Heart right ventricle (tissue), 16 donors: Measurements from ENCODE around the gene ZCCHC24. TPM values are rescaled to one million over a fixed set of nuclear protein-coding genes. Genes with fewer than 3 reads are reported as not detected.

Source experiments
- ATAC-seq, 8 donors: fragments of 200-7000 bp; cut with Tn5 transposase; one replicate each; pipeline ENCODE4 v1.9.1; 2020; ENCODE audit warnings: mild to moderate bottlenecking in 8 of 8, moderate library complexity in 8 of 8, moderate number of reproducible peaks in 1 of 8
- DNase-seq, 2 donors: peaks; one replicate each; pipeline ENCODE4 v3.0.0-alpha.2; 2020
- H3K27ac ChIP-seq, 10 donors: fragments of 200-600 bp; sonication (generic) in 2 of 10; one replicate each; pipeline versions ENCODE4 v1.5.0 to v1.8.0; 2020 to 2022; ENCODE audit warnings: mild to moderate bottlenecking in 3 of 10
- H3K27me3 ChIP-seq, 7 donors: fragments of 200-600 bp; one replicate each; pipeline ENCODE4 v1.8.0; 2021 to 2022; ENCODE audit warnings: mild to moderate bottlenecking in 2 of 7
- H3K36me3 ChIP-seq, 9 donors: fragments of 200-600 bp; sonication (generic) in 1 of 9; one replicate each; pipeline versions ENCODE4 v1.5.0 to v1.8.0; 2020 to 2022; ENCODE audit warnings: mild to moderate bottlenecking in 2 of 9
- H3K4me1 ChIP-seq, 9 donors: fragments of 200-600 bp; sonication (generic) in 1 of 9; one replicate each; pipeline versions ENCODE4 v1.5.0 to v1.8.0; 2020 to 2022; ENCODE audit warnings: mild to moderate bottlenecking in 4 of 9
- H3K4me3 ChIP-seq, 10 donors: fragments of 200-600 bp; sonication (generic) in 2 of 10; one replicate each; pipeline versions ENCODE4 v1.5.0 to v1.8.0; 2020 to 2022; ENCODE audit warnings: mild to moderate bottlenecking in 7 of 10, moderate library complexity in 2 of 10
- H3K9me3 ChIP-seq, 11 donors: fragments of 200-600 bp in 10 of 11; sonication (generic) in 2 of 11; one replicate each; pipeline versions ENCODE4 v1.5.0 to v1.8.0; 2013 to 2022; ENCODE audit warnings: mild to moderate bottlenecking in 2 of 11, control low read depth in 1 of 11, moderate library complexity in 1 of 11
- WGBS, 2 donors: extraction: QIAGEN DNeasy Blood & Tissue Kit; methylation state at CpG; one replicate each; pipeline ENCODE4 v1.1.7; 2013; ENCODE audit warnings: inconsistent platforms in 1 of 2; 5-methylcytosine and 5-hydroxymethylcytosine counted together
- intact Hi-C, 10 donors: fragments of 100-400 bp; cut with DNase I; formaldehyde crosslinking; loops; one replicate each; pipeline versions ENCODE4 v1.11.1 to v1.14.2; 2022
- polyA plus RNA-seq, 2 donors: library from polyadenylated mRNA; stranded (reverse); fragments of 200-250 nt; gene quantifications; one replicate each; pipeline ENCODE4 v1.2.3, GENCODE V29; 2013
- total RNA-seq, 10 donors: library from RNA; stranded (reverse); fragmentation: NEBNext Ultra II Directional in 3 of 10; extraction: Animal tissue kit (Norgen Biotek cat#: 25700) in 3 of 10; gene quantifications; one replicate each; pipeline versions ENCODE4 v1.2.1 to v1.2.4, GENCODE V29; 2021 to 2023
- TF ChIP-seq, protein P1 (sequence below), 9 donors: fragments of 200-600 bp; sonication (generic) in 2 of 9; IDR thresholded peaks; one replicate each; pipeline versions ENCODE4 v1.5.0 to v1.8.0; 2021 to 2022; ENCODE audit warnings: antibody characterized with exemption in 9 of 9, mild to moderate bottlenecking in 5 of 9, moderate library complexity in 1 of 9
- donor health status: Arrhythmogenic right ventricular cardiomyopathy.
- donor health status: ischemic (EF 13 %, LVEDD 7.1; RV severe dilation, severe dysfunction).
- donor health status: healthy with polysubstance abuse.
- donor health status: DM: no; HTN: yes; CAD: no.
- donor health status: DM: no; HTN: no; CAD: no.
- donor health status: ischemic (EF 25% LVEDD 6.9; RV normal size, moderate dysfunction).
- donor health status: ischemic (EF 25% LVEDD 5.7; RV mildly dilated, moderate dysfunction).
- donor health status: healthy.
- donor health status: DM: yes; HTN: yes; CAD: no.
- donor health status: Ischemic cardiomyopathy.
- donor health status: ischemic (EF 35%, LVEDD 5.7; RV mildly dilated, moderate dysfunction).
- donor health status: nonischemic (EF 11% LVEDD 7.7; RV severe dilation, severe dysfunction).
- donor health status: DM: yes; HTN: yes; CAD: no.
- donor health status: PGD.
- donor health status: ischemic (EF 29% LVEDD 5.4; RV normal size, mild dysfunction).
- donor health status: nonischemic (EF 23%, LVEDD 6.1; RV moderate dilation, normal function).

The ZCCHC24 gene
- total and polyA plus RNA-seq, 12 donors: 19.3 to 59.0 (median 45.9) TPM

DNA sequence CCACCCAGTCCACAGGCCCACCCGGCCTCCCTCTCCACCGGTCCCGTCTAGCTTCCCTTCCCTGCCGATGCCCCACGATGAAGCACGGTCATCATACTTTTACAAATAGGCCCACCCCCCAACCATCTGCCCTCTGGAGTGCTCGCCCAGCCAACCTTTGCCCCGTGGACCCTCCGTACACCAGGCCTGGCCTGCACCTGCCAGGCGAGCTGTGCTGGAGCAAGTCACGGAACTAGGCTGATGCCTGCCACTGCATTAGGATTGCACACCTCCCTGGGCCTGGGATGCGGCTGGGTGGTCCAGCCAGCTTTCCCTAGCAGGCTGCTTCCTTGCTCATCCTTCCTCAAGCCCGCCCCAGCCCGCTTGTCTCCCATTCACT is 53.4 kb downstream of the ZCCHC24 start:
- no peaks in the 10 kb centered on the region for H3K9me3 ChIP-seq
- no peak overlapping the region for H3K4me3 ChIP-seq
- TF ChIP-seq, protein P1, sequence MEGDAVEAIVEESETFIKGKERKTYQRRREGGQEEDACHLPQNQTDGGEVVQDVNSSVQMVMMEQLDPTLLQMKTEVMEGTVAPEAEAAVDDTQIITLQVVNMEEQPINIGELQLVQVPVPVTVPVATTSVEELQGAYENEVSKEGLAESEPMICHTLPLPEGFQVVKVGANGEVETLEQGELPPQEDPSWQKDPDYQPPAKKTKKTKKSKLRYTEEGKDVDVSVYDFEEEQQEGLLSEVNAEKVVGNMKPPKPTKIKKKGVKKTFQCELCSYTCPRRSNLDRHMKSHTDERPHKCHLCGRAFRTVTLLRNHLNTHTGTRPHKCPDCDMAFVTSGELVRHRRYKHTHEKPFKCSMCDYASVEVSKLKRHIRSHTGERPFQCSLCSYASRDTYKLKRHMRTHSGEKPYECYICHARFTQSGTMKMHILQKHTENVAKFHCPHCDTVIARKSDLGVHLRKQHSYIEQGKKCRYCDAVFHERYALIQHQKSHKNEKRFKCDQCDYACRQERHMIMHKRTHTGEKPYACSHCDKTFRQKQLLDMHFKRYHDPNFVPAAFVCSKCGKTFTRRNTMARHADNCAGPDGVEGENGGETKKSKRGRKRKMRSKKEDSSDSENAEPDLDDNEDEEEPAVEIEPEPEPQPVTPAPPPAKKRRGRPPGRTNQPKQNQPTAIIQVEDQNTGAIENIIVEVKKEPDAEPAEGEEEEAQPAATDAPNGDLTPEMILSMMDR (IDR thresholded peaks at IDR 0.05): no peak
- ATAC-seq (peak in 2 of 8 donors; percentile 1), DNase-seq (peak; percentile 3 to 11)
- WGBS, 2 donors: 85% methylated on average over 14 of the region's 14 CpGs
- peak overlapping the region in 1 of 10 donors; percentile 41 for H3K27ac ChIP-seq
- peaks cover 0 to 63% (median 12%) of the 10 kb centered on the region in 9 donors for H3K36me3 ChIP-seq
- intact Hi-C loops: loop anchor here in 1 of 10 donors (10.0 kb wide), 1 partner anchor 53 kb away; the partner anchor contains the start of gene ZCCHC24
- H3K4me1 ChIP-seq: peaks cover 8 to 63% (median 46%) of the 10 kb centered on the region in 9 donors
- H3K27me3 ChIP-seq: no peaks in the 10 kb centered on the region

DNA sequence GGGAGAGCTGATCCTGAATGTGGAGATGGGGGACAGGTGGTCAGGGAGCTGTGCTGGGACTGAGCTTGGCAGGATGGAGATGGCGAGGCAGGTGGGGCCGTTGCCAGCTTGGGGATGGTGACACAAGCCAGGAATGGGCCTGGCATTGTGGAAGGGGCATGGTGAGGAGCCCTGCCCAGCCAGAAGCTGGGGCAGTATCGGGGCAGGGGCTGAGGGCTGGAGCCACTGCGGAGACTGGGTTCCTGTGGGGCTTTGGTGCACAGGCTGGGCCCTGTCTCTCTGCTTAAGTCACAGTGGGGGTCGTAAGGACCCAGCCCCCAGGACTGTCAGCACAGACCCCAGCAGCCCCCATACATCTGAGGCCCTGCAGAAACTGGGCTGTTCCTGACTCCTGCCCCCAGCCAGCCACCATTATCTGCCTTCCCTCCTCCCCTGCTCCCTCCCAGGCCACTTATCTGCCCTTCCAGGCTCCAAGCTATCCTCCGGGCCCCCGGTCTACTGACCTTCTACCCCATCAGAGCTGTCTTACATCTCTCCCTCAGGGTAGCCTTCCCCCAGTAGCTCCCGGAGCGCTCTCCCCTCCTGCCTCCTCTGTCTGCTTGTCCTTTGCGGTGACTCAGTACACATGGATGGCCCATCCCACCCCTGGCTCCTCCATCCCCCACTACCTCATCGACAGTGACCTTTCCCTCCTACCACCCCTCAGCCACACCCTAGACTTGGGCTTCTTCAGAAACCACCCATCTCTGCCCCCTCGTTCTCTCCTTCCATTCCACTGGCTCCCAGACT is 54.0 kb downstream of the ZCCHC24 start:
- peaks cover 7 to 63% (median 40%) of the 10 kb centered on the region in 9 donors for H3K4me1 ChIP-seq
- H3K27me3 ChIP-seq: no peaks in the 10 kb centered on the region
- H3K4me3 ChIP-seq: no peak overlapping the region
- DNase-seq (peak; percentile 9 to 33), ATAC-seq (peak in 6 of 8 donors; percentile 10 to 52 (median 34))
- no peaks in the 10 kb centered on the region for H3K9me3 ChIP-seq
- peak overlapping the region in 4 of 10 donors; percentile 4 to 44 (median 36) for H3K27ac ChIP-seq
- 62 to 71% methylated on average over 12 of the region's 12 CpGs for whole genome bisulfite sequencing, 2 donors
- intact Hi-C loops: loop anchor here in 1 of 10 donors (10.0 kb wide), 1 partner anchor 53 kb away; the partner anchor contains the start of gene ZCCHC24
- peaks cover 0 to 69% (median 17%) of the 10 kb centered on the region in 9 donors for H3K36me3 ChIP-seq
- TF ChIP-seq, protein P1 (IDR thresholded peaks at IDR 0.05): no peak

DNA sequence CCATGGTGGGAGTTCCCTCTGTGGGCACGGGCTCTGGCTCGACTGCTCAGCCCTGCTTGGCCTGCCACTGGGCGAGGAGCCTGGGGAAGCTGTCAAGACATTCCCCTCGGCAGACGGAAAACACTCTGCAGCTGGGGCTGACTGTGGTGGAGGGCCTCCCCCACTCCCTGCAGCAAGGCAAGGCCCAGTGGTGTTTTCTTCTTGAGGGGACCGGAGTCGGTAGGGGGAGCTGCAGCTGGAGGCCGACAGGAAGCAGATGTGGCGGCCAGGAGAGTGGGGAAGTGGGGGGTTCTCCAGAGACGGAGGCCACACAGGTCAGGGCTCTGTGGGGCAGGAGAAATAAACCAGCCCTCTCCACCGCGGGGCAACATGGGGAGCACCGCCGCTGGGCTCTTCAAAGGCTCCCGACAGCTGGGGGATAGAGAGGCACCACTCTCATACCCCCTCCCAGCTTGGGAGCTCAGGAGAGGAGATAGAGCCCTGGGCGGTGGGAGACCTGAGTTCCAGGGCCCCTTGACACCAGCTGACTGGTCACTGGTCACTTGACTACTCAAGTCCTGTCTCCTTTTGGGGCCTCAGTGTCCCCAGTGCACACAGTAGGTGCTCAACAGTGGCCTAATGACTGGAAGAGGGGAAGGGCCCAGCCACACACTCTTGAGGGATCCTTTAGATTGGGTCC is 54.7 kb downstream of the ZCCHC24 start:
- H3K36me3 ChIP-seq: peaks cover 0 to 76% (median 21%) of the 10 kb centered on the region in 9 donors
- intact Hi-C loops: loop anchor here in 1 of 10 donors (10.0 kb wide), 1 partner anchor 54 kb away; the partner anchor contains the start of gene ZCCHC24
- H3K4me3 ChIP-seq: no peak overlapping the region
- TF ChIP-seq, protein P1 (IDR thresholded peaks at IDR 0.05): peak in 6 of 9 donors; percentile 6 to 40 (median 22)
- peak in 4 of 8 donors; percentile 1 to 11 (median 6) for ATAC-seq
- H3K4me1 ChIP-seq: peaks cover 7 to 63% (median 35%) of the 10 kb centered on the region in 9 donors
- H3K27ac ChIP-seq: peak overlapping the region in 5 of 10 donors; percentile 4 to 41 (median 35)
- no peaks in the 10 kb centered on the region for H3K9me3 ChIP-seq
- DNase-seq: peak; percentile 19 to 22
- WGBS, 2 donors: 63 to 67% methylated on average over 16 of the region's 16 CpGs
- no peaks in the 10 kb centered on the region for H3K27me3 ChIP-seq

DNA sequence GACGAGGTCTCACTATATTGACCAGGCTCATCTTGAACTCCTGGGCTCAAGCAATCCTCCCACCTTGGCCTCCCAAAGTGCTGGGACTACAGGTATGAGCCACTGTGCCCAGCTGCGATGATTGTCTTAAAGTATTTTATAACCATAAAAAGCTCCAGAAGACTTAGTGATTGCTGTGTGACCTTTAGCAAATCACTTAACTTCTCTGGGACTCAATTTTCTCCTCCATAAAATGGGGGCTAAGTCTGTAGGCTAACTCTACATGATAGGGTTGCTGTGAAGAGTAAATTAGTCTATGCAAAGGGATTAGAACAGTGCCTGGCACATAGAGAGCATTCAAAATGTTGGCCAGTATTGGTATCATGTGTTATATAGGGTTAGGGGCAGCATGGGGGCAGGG is 55.4 kb downstream of the ZCCHC24 start:
- Histone ChIP-seq H3K27me3 (no peaks in the 10 kb centered on the region), H3K4me3 (no peak overlapping the region), H3K27ac (peak overlapping the region in 2 of 10 donors; percentile 4 to 36), H3K9me3 (no peaks in the 10 kb centered on the region), H3K4me1 (peaks cover 7 to 63% (median 35%) of the 10 kb centered on the region in 9 donors), H3K36me3 (peaks cover 0 to 83% (median 24%) of the 10 kb centered on the region in 9 donors)
- TF ChIP-seq, protein P1 (IDR thresholded peaks at IDR 0.05): no peak
- WGBS, 2 donors: 97 to 100% methylated on average over 2 of the region's 2 CpGs
- DNase-seq: no peak
- intact Hi-C loops: loop anchor here in 1 of 10 donors (10.0 kb wide), 1 partner anchor 55 kb away; the partner anchor contains the start of gene ZCCHC24
- no peak for ATAC-seq
